ENCODE results near the gene CMSS1. TPM values are rescaled to one million over a fixed set of nuclear protein-coding genes. Genes with fewer than 3 reads are reported as not detected.

The CMSS1 gene
- total RNA-seq, 1 experiment from 2014 or later: 86.3 TPM

GRCh38 chr3:99915906-99916432, 98.3 kb downstream of the CMSS1 start:
- in situ Hi-C loops (cut with HindIII; ENCODE audit: low pct_unique_long_range_greater_than_20kb, low sequenced_read_pairs): no loop called here
- Histone ChIP-seq H3K36me3 (ENCODE audit: control insufficient read depth, insufficient read depth, low read length) (no peaks in the 10 kb centered on the region), H3K27me3 (ENCODE audit: control insufficient read depth, insufficient read depth, low read length) (no peaks in the 10 kb centered on the region), H3K4me3 (ENCODE audit: low read depth in 2 of 2, low read length in 2 of 2) (no peak overlapping the region), H3K9me3 (ENCODE audit: control insufficient read depth, insufficient read depth, low read depth, low read length) (no peaks in the 10 kb centered on the region), H3K27ac (ENCODE audit: low read length) (no peak overlapping the region), H3K4me1 (ENCODE audit: control insufficient read depth, insufficient read depth, low read length) (no peaks in the 10 kb centered on the region)
- ATAC-seq (no peak), DNase-seq (ENCODE audit: low read depth, low spot score) (no peak)
- BruUV-seq (replicated peaks): no TSS peak
- TF ChIP-seq POLR2AphosphoS5 (IDR thresholded peaks at IDR 0.05; ENCODE audit: low read depth, low read length): no peak
- ChIA-PET POLR2A (no interaction called here), CTCF (no interaction called here)
- intact Hi-C loops (cut with micrococcal nuclease; ENCODE audit: unreplicated experiment): no loop called here

GRCh38 chr3:99918715-99919114, 101.1 kb downstream of the CMSS1 start:
- no peak overlapping the region for H3K4me3 ChIP-seq (ENCODE audit: low read depth in 2 of 2, low read length in 2 of 2)
- DNase-seq (ENCODE audit: low read depth, low spot score) (no peak), ATAC-seq (no peak)
- no peak overlapping the region for H3K27ac ChIP-seq (ENCODE audit: low read length)
- CTCF ChIA-PET: no interaction called here
- H3K4me1 ChIP-seq (ENCODE audit: control insufficient read depth, insufficient read depth, low read length): no peaks in the 10 kb centered on the region
- H3K9me3 ChIP-seq (ENCODE audit: control insufficient read depth, insufficient read depth, low read depth, low read length): no peaks in the 10 kb centered on the region
- H3K36me3 ChIP-seq (ENCODE audit: control insufficient read depth, insufficient read depth, low read length): no peaks in the 10 kb centered on the region
- no TSS peak for BruUV-seq (replicated peaks)
- TF ChIP-seq POLR2AphosphoS5 (IDR thresholded peaks at IDR 0.05; ENCODE audit: low read depth, low read length) (no peak), CTCF (IDR thresholded peaks at IDR 0.05) (no peak), SIN3A (IDR thresholded peaks at IDR 0.05; ENCODE audit: borderline replicate concordance, insufficient read depth, low read depth, low read length) (no peak), REST (IDR thresholded peaks at IDR 0.05; ENCODE audit: insufficient read depth in 1 of 2, low read depth in 2 of 2, low read length in 1 of 2) (no peak), TCF7L2 (IDR thresholded peaks at IDR 0.05; ENCODE audit: low read depth, low read length) (no peak)
- no peaks in the 10 kb centered on the region for H3K27me3 ChIP-seq (ENCODE audit: control insufficient read depth, insufficient read depth, low read length)
- intact Hi-C loops (cut with micrococcal nuclease; ENCODE audit: unreplicated experiment): no loop called here
- in situ Hi-C loops (cut with HindIII; ENCODE audit: low pct_unique_long_range_greater_than_20kb, low sequenced_read_pairs): no loop called here
- POLR2A ChIA-PET: no interaction called here

GRCh38 chr3:99919694-99920093, 102.0 kb downstream of the CMSS1 start:
- intact Hi-C loops (cut with micrococcal nuclease; ENCODE audit: unreplicated experiment): no loop called here
- POLR2A ChIA-PET: no interaction called here
- CTCF ChIA-PET: no interaction called here
- no peak overlapping the region for H3K27ac ChIP-seq (ENCODE audit: low read length)
- no peaks in the 10 kb centered on the region for H3K36me3 ChIP-seq (ENCODE audit: control insufficient read depth, insufficient read depth, low read length)
- ATAC-seq (no peak), DNase-seq (ENCODE audit: low read depth, low spot score) (no peak)
- H3K4me3 ChIP-seq (ENCODE audit: low read depth in 2 of 2, low read length in 2 of 2): no peak overlapping the region
- TF ChIP-seq TCF7L2 (IDR thresholded peaks at IDR 0.05; ENCODE audit: low read depth, low read length): no peak
- TF ChIP-seq CTCF (IDR thresholded peaks at IDR 0.05): no peak
- no peak for TF ChIP-seq SIN3A (IDR thresholded peaks at IDR 0.05; ENCODE audit: borderline replicate concordance, insufficient read depth, low read depth, low read length)
- TF ChIP-seq POLR2AphosphoS5 (IDR thresholded peaks at IDR 0.05; ENCODE audit: low read depth, low read length): no peak
- no peak for TF ChIP-seq REST (IDR thresholded peaks at IDR 0.05; ENCODE audit: insufficient read depth in 1 of 2, low read depth in 2 of 2, low read length in 1 of 2)
- no peaks in the 10 kb centered on the region for H3K27me3 ChIP-seq (ENCODE audit: control insufficient read depth, insufficient read depth, low read length)
- BruUV-seq (replicated peaks): no TSS peak
- no peaks in the 10 kb centered on the region for H3K4me1 ChIP-seq (ENCODE audit: control insufficient read depth, insufficient read depth, low read length)
- H3K9me3 ChIP-seq (ENCODE audit: control insufficient read depth, insufficient read depth, low read depth, low read length): no peaks in the 10 kb centered on the region
- in situ Hi-C loops (cut with HindIII; ENCODE audit: low pct_unique_long_range_greater_than_20kb, low sequenced_read_pairs): no loop called here
